SK-N-SH (cell line): ENCODE results near the gene VIPR2. TPM values are rescaled to one million over a fixed set of nuclear protein-coding genes. Genes with fewer than 3 reads are reported as not detected.

ENCODE experiments used
- CTCF ChIA-PET: fragments of 300-600, 350-600 bp; formaldehyde crosslinking; extraction: SDS; loops from one replicate; lab custom pipeline; 2021; lab: Yijun Ruan, JAX
- POLR2A ChIA-PET: fragments of 350-600 bp; sonication (Branson Sonifier 250); formaldehyde crosslinking; extraction: SDS; loops from one replicate; lab custom pipeline; 2020; ENCODE audit warnings: antibody characterized with exemption, inconsistent platforms; lab: Yijun Ruan, JAX
- DNase-seq: peaks from one replicate; pipeline ENCODE4 v3.0.0; 2012
- H2AFZ ChIP-seq: fragments of 200-600 bp; sonication (generic); 2 replicates; pipeline ENCODE4 v1.8.1; 2016; ENCODE audit warnings: antibody characterized with exemption, mild to moderate bottlenecking, low read depth
- H3F3A ChIP-seq: fragments of 200-600 bp; sonication (generic); replicated peaks from 2 replicates; pipeline ENCODE3; 2016; ENCODE audit warnings: antibody characterized with exemption, mild to moderate bottlenecking; ENCODE audit not compliant: insufficient read depth
- H3K27ac ChIP-seq, 2 experiments: fragments of 200-500 bp in 1 of 2; fragments of 200-600 bp in 1 of 2; sonication (Bioruptor generic) in 1 of 2; sonication (generic), shearing (Covaris generic) in 1 of 2; 2 replicates each; pipeline versions ENCODE4 v1.5.1 to v1.6.1; 2014 to 2016; ENCODE audit warnings: low read depth in 2 of 2, inconsistent platforms in 1 of 2, low read length in 1 of 2, mild to moderate bottlenecking in 1 of 2, mixed read lengths in 1 of 2
- H3K27me3 ChIP-seq: fragments of 200-600 bp; sonication (generic), shearing (Covaris generic); 2 replicates; pipeline ENCODE4 v1.6.1; 2016; ENCODE audit warnings: mixed run types; ENCODE audit not compliant: insufficient read depth
- H3K36me3 ChIP-seq, 2 experiments: fragments of 200-500 bp in 1 of 2; fragments of 200-600 bp in 1 of 2; sonication (Bioruptor generic) in 1 of 2; sonication (generic) in 1 of 2; replicated peaks in 1 of 2; 2 replicates each; pipeline versions ENCODE3 to v1.5.1; 2014 to 2016; ENCODE audit warnings: low read length in 1 of 2, mild to moderate bottlenecking in 1 of 2; ENCODE audit not compliant: insufficient read depth in 2 of 2, control insufficient read depth in 1 of 2
- H3K4me1 ChIP-seq, 2 experiments: fragments of 200-500 bp in 1 of 2; fragments of 200-600 bp in 1 of 2; sonication (Bioruptor generic) in 1 of 2; sonication (generic), shearing (Covaris generic) in 1 of 2; 2 replicates each; pipeline versions ENCODE4 v1.5.1 to v1.6.1; 2014 to 2016; ENCODE audit warnings: low read depth in 1 of 2, low read length in 1 of 2, mixed run types in 1 of 2; ENCODE audit not compliant: insufficient read depth in 2 of 2, control insufficient read depth in 1 of 2
- H3K4me2 ChIP-seq: fragments of 200-600 bp; sonication (generic), shearing (Covaris generic); 2 replicates; pipeline ENCODE4 v1.6.1; 2017; ENCODE audit warnings: mixed run types
- H3K4me3 ChIP-seq, 2 experiments: fragments of 200-500 bp in 1 of 2; fragments of 200-600 bp in 1 of 2; sonication (Bioruptor generic) in 1 of 2; sonication (generic), shearing (Covaris generic) in 1 of 2; 2 replicates each; pipeline versions ENCODE4 v1.5.1 to v1.8.1; 2014 to 2016; ENCODE audit warnings: low read depth in 2 of 2, inconsistent platforms in 1 of 2, low read length in 1 of 2, mild to moderate bottlenecking in 1 of 2, mixed read lengths in 1 of 2, moderate library complexity in 1 of 2
- H3K79me2 ChIP-seq: fragments of 200-600 bp; sonication (generic); 2 replicates; pipeline ENCODE4 v1.8.1; 2017; ENCODE audit warnings: mild to moderate bottlenecking; ENCODE audit not compliant: insufficient read depth
- H3K9ac ChIP-seq: fragments of 200-600 bp; sonication (generic); 2 replicates; pipeline ENCODE4 v1.6.1; 2017; ENCODE audit warnings: mixed run types
- H3K9me2 ChIP-seq: fragments of 200-600 bp; sonication (generic); 2 replicates; pipeline ENCODE4 v1.6.1; 2017; ENCODE audit warnings: mixed run types
- H3K9me3 ChIP-seq: fragments of 200-600 bp; sonication (generic); 2 replicates; pipeline ENCODE4 v1.6.1; 2017; ENCODE audit warnings: mixed run types, mild to moderate bottlenecking, moderate library complexity
- H4K20me1 ChIP-seq: fragments of 200-600 bp; sonication (generic); 2 replicates; pipeline ENCODE4 v1.6.1; 2017; ENCODE audit warnings: mild to moderate bottlenecking, mixed run types; ENCODE audit not compliant: insufficient read depth
- ELF1 ChIP-seq: IDR thresholded peaks from 2 replicates; pipeline ENCODE4 v1.4.0; 2012
- EP300 ChIP-seq, 2 experiments: IDR thresholded peaks; 2 replicates each; pipeline versions ENCODE4 v1.4.0 to v1.6.1; 2012; ENCODE audit warnings: borderline replicate concordance in 1 of 2, low read depth in 1 of 2, low read length in 1 of 2
- FOSL2 ChIP-seq: IDR thresholded peaks from 2 replicates; pipeline ENCODE4 v1.4.0; 2012; ENCODE audit warnings: low read depth, mild to moderate bottlenecking, moderate library complexity, borderline replicate concordance
- FOXJ3 ChIP-seq: sonication (generic); formaldehyde crosslinking; IDR thresholded peaks from 2 replicates; pipeline ENCODE4 v1.5.1; 2020; ENCODE audit warnings: mild to moderate bottlenecking, missing genetic modification reagents
- GABPA ChIP-seq: IDR thresholded peaks from 2 replicates; pipeline ENCODE4 v1.4.0; 2012; ENCODE audit warnings: low read depth, mild to moderate bottlenecking
- JUND ChIP-seq: IDR thresholded peaks from 2 replicates; pipeline ENCODE4 v1.4.0; 2012
- NFIC ChIP-seq: IDR thresholded peaks from 2 replicates; pipeline ENCODE4 v1.4.0; 2012; ENCODE audit warnings: borderline replicate concordance
- NRF1 ChIP-seq: IDR thresholded peaks from 2 replicates; pipeline ENCODE4 v1.6.1; 2012; ENCODE audit warnings: low read depth, mild to moderate bottlenecking, low read length
- RCOR1 ChIP-seq: fragments of 150-350 bp; IDR thresholded peaks from 2 replicates; pipeline ENCODE4 v1.6.1; 2017; ENCODE audit warnings: antibody characterized with exemption, low read length
- REST ChIP-seq: IDR thresholded peaks from 2 replicates; pipeline ENCODE4 v1.6.1; 2012; ENCODE audit warnings: mild to moderate bottlenecking, low read depth, low read length, moderate library complexity
- RFX5 ChIP-seq: IDR thresholded peaks from 2 replicates; pipeline ENCODE4 v1.6.1; 2012; ENCODE audit warnings: mild to moderate bottlenecking, improper control_type of control experiment, low read length
- SIN3A ChIP-seq: IDR thresholded peaks from 2 replicates; pipeline ENCODE4 v1.6.1; 2012; ENCODE audit warnings: low read depth, mild to moderate bottlenecking, low read length, moderate library complexity, borderline replicate concordance
- TAF1 ChIP-seq: IDR thresholded peaks from 2 replicates; pipeline ENCODE4 v1.6.1; 2012; ENCODE audit warnings: low read depth, mild to moderate bottlenecking, low read length, moderate library complexity, borderline replicate concordance
- USF2 ChIP-seq: fragments of 150-350 bp; IDR thresholded peaks from 2 replicates; pipeline ENCODE4 v1.6.1; 2017; ENCODE audit warnings: antibody characterized with exemption, low read length, low read depth, borderline replicate concordance
- YY1 ChIP-seq: IDR thresholded peaks from 2 replicates; pipeline ENCODE4 v1.4.0; 2012; ENCODE audit warnings: low read depth, mild to moderate bottlenecking
- WGBS: methylation state at CpG from one replicate; pipeline ENCODE4 v1.1.6; 2017; ENCODE audit warnings: low lambda C conversion rate; 5-methylcytosine and 5-hydroxymethylcytosine counted together
- polyA plus RNA-seq, 3 experiments: library from polyadenylated mRNA; depleted of rRNA; stranded (reverse); fragments of >200 nt; gene quantifications; 2 replicates each; pipeline ENCODE4 v1.2.3, GENCODE V29; 2012
- TF ChIP-seq, protein P1 (sequence below): IDR thresholded peaks from 2 replicates; pipeline ENCODE4 v1.4.0; 2012; ENCODE audit warnings: low read depth

VIPR2 gene
- polyA plus RNA-seq, 1 of the 3 experiments (the other 2 are of a cell fraction): not detected

DNA sequence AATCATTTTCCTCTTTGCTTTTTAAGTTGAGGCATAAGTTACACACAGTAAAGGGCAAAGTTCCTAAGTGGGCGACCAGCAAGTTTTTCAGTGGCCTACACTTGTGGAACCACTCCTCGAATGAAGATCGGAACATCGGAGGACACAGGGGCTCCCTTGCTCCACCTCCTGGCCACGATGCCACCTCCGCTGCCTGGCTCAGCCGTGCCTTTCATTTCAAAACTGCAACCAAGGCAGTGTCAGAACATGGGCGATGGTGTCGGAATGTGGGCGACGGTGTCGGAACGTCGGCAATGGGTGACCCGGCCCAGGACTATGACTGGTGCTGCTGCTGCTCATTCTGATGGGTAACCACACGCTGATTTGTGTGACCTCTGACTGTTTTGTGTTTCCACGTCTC is 9.6 kb upstream of the VIPR2 start (continued):
- TF ChIP-seq FOSL2 (no peak), GABPA (no peak), USF2 (no peak)

DNA sequence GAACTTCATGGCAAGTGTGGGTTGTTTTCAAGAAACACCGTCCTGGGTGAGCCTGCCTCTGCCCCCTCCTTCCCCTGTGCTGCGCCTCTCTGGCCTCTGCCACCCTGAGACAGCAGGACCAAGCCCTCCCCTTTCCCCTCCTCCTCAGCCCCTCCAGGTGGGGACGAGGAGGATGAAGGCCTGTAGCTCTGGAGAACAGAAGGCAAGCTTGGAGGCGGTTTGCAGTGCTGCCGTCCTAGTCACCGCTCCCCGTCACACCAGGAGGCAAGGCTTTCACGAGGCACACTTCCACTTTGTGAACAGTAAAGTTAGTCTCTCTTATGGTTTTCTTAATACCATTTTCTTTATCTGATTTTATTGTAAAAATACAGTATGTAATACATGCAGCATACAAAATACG is 8.8 kb upstream of the VIPR2 start:
- H3K27me3 ChIP-seq: no peaks in the 10 kb centered on the region
- H3K4me1 ChIP-seq: no peaks in the 10 kb centered on the region; a peak in 1 of 4 replicates
- H3K36me3 ChIP-seq: no peaks in the 10 kb centered on the region
- no peak overlapping the region for H3K9ac ChIP-seq
- DNase-seq: no peak
- TF ChIP-seq FOSL2 (no peak), USF2 (no peak), JUND (no peak)
- TF ChIP-seq, protein P1, sequence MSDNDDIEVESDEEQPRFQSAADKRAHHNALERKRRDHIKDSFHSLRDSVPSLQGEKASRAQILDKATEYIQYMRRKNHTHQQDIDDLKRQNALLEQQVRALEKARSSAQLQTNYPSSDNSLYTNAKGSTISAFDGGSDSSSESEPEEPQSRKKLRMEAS: no peak
- no peak overlapping the region for H3K4me3 ChIP-seq
- H4K20me1 ChIP-seq: no peaks in the 10 kb centered on the region
- no peaks in the 10 kb centered on the region for H3F3A ChIP-seq
- WGBS: 55% methylated on average over 9 of the region's 9 CpGs
- H3K9me3 ChIP-seq: no peaks in the 10 kb centered on the region
- no peak overlapping the region for H2AFZ ChIP-seq
- ChIA-PET POLR2A (no interaction called here), CTCF (no interaction called here)
- no peaks in the 10 kb centered on the region for H3K9me2 ChIP-seq
- no peak overlapping the region for H3K27ac ChIP-seq
- no peak overlapping the region for H3K4me2 ChIP-seq
- H3K79me2 ChIP-seq: no peaks in the 10 kb centered on the region

- Histone ChIP-seq H4K20me1 (no peaks in the 10 kb centered on the region), H3K79me2 (no peaks in the 10 kb centered on the region), H3K9ac (no peak overlapping the region), H3K9me3 (no peaks in the 10 kb centered on the region), H3K27ac (no peak overlapping the region)
- DNase-seq: no peak
- TF ChIP-seq SIN3A (no peak), REST (no peak), FOSL2 (no peak), NFIC (no peak), JUND (no peak), YY1 (no peak), TAF1 (no peak), EP300 (IDR thresholded peaks at IDR 0.05; ENCODE audit: borderline replicate concordance in 1 of 2, low read depth in 1 of 2, low read length in 1 of 2) (no peak), RFX5 (no peak), FOXJ3 (CRISPR knock-in tag) (no peak), NRF1 (no peak), ELF1 (no peak), RCOR1 (no peak)
- TF ChIP-seq, protein P1: no peak
- TF ChIP-seq, all 33 proteins: peak for 0
- Histone ChIP-seq H3K4me1 (no peaks in the 10 kb centered on the region; a peak in 1 of 4 replicates), H3F3A (no peaks in the 10 kb centered on the region), H2AFZ (no peak overlapping the region), H3K9me2 (no peaks in the 10 kb centered on the region), H3K36me3 (no peaks in the 10 kb centered on the region), H3K4me2 (no peak overlapping the region), H3K4me3 (no peak overlapping the region), H3K27me3 (no peaks in the 10 kb centered on the region)
- CTCF ChIA-PET: no interaction called here
- POLR2A ChIA-PET: no interaction called here
- WGBS: 53% methylated on average over 13 of the region's 13 CpGs
These were observed 8.1 kb upstream of the VIPR2 start for GRCh38 chr7:159152816-159153215.
